LNCaP clone FGC (cell line): ENCODE measurements around the gene RWDD3.

ENCODE experiments used
- DNase-seq: peaks from one replicate; pipeline ENCODE4 v3.0.0-alpha.2; 2011; ENCODE audit warnings: low read depth
- H3K4me3 ChIP-seq: 2 replicates; pipeline ENCODE4 v1.5.1; 2011; ENCODE audit warnings: mild to moderate bottlenecking, low read depth, low read length, control low read depth
- TF ChIP-seq, protein P1 (sequence below): IDR thresholded peaks from 2 replicates; pipeline ENCODE4 v1.5.1; 2012; ENCODE audit warnings: mild to moderate bottlenecking; ENCODE audit not compliant: control insufficient read depth, insufficient read depth; ENCODE audit errors: extremely low read depth

The RWDD3 gene

DNA sequence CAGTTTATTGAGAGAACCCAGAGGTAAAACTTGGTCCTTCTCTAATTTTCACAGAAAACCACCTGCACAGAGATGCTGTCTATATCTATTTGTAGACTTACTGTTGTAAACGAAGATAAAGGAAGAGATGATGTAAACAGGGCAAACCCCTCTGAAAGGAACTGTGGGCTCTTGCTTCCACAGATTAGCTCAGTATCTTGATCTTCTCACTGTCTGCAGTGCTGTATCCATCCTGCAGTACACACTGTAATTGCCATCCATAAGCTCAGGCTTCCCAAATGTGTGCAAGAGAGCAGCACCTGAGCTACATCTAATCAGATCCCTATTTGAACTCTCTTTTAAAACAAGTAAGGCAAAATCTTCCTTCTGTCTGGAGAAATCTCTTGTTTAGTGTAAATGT is 16.6 kb upstream of the RWDD3 start:
- TF ChIP-seq, protein P1, sequence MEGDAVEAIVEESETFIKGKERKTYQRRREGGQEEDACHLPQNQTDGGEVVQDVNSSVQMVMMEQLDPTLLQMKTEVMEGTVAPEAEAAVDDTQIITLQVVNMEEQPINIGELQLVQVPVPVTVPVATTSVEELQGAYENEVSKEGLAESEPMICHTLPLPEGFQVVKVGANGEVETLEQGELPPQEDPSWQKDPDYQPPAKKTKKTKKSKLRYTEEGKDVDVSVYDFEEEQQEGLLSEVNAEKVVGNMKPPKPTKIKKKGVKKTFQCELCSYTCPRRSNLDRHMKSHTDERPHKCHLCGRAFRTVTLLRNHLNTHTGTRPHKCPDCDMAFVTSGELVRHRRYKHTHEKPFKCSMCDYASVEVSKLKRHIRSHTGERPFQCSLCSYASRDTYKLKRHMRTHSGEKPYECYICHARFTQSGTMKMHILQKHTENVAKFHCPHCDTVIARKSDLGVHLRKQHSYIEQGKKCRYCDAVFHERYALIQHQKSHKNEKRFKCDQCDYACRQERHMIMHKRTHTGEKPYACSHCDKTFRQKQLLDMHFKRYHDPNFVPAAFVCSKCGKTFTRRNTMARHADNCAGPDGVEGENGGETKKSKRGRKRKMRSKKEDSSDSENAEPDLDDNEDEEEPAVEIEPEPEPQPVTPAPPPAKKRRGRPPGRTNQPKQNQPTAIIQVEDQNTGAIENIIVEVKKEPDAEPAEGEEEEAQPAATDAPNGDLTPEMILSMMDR: no peak
- H3K4me3 ChIP-seq: no peak overlapping the region
- no peak for DNase-seq

DNA sequence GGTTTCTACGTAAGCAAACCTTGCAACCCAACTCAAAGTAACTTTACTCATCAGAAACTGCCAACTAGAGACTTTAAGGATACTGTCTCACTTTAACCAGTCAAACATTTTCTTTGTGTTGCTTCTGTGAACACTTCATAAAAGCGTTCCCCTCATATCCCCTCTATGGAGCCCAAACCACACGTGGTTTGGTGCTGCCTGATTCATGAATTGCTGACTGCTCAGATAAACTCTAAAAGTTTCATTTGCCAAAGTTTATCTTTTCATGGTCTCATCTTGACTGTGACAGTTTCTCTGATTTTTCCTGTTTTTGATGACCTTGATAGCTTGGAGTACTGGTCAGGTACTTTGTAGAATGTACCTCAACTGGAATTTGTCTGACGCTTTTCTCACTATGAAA is 14.6 kb upstream of the RWDD3 start:
- no peak for DNase-seq
- TF ChIP-seq, protein P1: no peak
- no peak overlapping the region for H3K4me3 ChIP-seq

DNA sequence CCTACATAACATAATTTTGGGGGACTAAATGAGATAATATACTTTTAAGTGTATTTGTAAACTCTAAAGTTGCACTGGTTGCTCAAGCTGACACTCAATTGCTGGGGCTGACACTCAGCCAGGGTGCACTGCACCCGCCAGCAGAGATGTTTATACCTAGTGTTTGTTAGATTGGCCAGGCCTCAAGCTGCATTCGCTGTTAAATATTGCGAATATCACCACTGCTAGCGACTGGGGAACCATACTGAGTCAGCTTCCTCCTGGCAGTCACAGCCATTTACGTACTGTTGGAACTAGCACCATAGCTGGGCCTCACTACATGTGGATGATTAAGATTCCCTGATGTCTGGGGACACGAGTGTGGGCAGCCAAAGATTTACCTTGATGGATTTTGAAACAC is 12.7 kb upstream of the RWDD3 start:
- DNase-seq: no peak

DNA sequence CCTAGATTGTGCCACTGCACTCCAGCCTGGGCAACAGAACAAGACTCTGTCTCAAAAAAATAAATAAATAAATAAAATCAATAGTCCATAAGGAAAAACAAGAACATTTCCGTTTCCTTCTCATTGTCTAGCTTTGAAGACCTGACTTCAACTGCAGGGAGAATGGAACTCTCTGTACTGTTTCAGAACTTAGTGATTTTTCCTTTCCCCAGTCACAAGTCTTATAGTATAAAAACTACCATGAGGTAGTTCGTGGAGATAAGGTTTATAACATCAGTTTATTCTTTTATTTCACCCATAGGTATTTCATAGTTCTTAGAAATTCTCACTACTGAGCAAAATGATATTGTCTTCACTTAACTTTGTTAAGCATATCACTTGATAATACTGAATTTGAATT is 11.4 kb upstream of the RWDD3 start:
- TF ChIP-seq, protein P1: no peak
- no peak for DNase-seq
- H3K4me3 ChIP-seq: no peak overlapping the region

More for the DNA sequence above, 12.7 kb upstream of the RWDD3 start:
- TF ChIP-seq, protein P1: no peak
- H3K4me3 ChIP-seq: no peak overlapping the region

DNA sequence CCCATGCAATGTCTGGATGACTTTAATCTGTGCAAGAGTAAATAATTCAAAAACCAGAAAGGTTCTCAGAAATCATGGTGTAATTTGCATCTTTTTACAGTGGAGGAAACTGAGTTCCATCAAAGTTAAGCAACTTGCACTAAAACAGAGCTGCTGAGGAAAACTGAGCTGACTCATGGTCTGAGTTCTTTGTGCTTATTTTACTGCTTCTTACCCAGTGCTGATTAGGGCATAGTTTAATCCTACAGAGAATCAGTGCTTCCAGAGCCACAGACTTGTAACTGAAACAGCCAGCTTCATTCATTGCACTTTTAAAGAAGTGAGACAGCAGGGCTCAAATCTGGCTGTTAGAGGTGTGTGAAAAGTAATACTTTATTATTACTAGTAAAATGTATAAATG is 10.9 kb upstream of the RWDD3 start:
- H3K4me3 ChIP-seq: no peak overlapping the region
- TF ChIP-seq, protein P1: no peak
- no peak for DNase-seq

DNA sequence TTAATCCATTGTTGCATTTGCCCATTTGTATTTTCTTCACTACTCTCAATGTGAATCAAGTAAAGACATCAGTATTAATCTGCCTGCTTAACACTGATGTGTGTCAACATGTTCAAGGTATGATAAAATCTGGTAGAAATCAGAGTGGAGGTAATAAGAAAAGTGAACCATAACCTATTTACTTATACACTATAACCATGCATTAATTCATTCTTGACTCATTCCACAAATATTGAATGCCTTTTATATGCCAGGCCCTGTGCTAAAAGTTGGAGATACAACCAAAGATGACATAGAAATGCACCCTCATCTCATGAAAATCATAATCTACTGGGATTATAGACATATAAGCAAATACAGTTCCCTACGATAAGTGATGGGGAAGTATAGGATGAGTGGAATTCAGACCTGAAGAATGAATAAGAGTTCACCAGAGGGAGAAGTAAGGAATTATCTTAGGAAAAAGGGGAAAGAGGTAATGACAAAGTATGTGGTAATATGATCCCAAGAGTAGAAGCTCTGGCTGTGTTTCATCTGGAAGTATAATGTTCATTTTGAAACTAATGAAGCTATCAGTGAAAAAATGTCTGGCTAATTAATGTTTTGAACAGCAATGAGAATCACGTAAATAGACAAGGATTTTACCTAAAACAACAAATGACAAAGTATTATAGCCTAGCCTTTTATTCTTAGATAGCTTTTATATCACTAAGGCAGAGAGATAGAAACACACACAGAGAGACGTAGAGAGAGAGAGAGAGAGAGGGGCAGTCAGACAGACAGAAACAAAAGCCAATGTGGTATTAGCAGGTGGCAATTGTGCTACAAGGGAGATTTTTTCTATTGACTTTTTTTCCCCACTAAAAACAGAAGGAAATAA is 7.0 kb upstream of the RWDD3 start:
- no peak for DNase-seq
- H3K4me3 ChIP-seq: no peak overlapping the region
- TF ChIP-seq, protein P1: no peak

DNA sequence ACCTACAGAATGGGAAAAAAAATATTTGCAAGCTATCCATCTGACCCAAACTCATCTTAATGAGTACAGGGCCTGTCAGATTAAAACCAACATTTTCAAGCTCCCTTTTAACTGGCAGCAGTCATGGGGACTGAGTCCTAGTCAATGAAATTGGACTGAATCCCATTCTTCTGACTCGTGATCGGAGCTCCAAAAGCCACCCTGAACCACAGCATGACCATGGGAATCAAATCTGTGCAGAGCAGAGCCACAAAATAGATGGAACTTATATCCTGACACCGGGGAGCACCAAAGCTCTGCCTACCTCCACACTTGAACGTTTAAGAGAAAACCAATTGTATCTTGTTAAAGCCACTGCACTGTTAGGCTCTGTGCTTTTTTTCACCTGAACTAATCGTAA is 5.0 kb upstream of the RWDD3 start:
- TF ChIP-seq, protein P1: no peak
- H3K4me3 ChIP-seq: no peak overlapping the region
- no peak for DNase-seq
